ENCODE data around the gene SLC41A1.

DNA sequence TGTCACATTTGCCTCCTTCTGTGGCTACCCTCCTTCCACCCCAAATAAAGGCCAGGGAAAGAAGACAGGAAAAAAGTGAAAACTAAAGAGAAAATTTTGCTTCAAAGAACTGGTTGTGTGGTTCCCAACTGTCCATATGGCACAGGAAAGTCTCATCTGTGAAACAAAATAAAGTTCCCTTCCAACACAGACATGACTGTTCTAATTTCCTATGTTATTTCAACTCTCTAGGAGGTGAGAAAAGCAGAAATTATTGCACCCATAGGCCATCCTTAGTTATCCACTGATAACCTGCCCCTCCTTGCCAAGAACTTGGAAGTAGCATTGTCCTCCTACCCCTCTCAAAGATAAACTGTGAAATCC lies 29.6 kb downstream of the SLC41A1 start:
- TF ChIP-seq EZH2 (IDR thresholded peaks at IDR 0.05; ENCODE audit: insufficient read depth, poor library complexity, severe bottlenecking) (no peak), EZH2phosphoT487 (IDR thresholded peaks at IDR 0.05; ENCODE audit: insufficient read depth, low read depth) (no peak)

Measured in GM23248 (cell line).